Skeletal muscle tissue (tissue), 5 donors: ENCODE results near the gene RPS6KA3. TPM values are rescaled to one million over a fixed set of nuclear protein-coding genes. Genes with fewer than 3 reads are reported as not detected.

Experiments used
- H3K27ac ChIP-seq: one replicate; pipeline ENCODE4 v1.7.0; 2013; ENCODE audit warnings: mild to moderate bottlenecking, low read depth, low read length, inconsistent platforms
- H3K27me3 ChIP-seq, 3 donors: one replicate each; pipeline ENCODE4 v1.7.0; 2013; ENCODE audit warnings: low read length in 3 of 3; ENCODE audit not compliant: control insufficient read depth in 3 of 3, insufficient read depth in 3 of 3
- H3K36me3 ChIP-seq, 3 donors: one replicate each; pipeline ENCODE4 v1.7.0; 2013; ENCODE audit warnings: low read length in 3 of 3; ENCODE audit not compliant: control insufficient read depth in 3 of 3, insufficient read depth in 3 of 3
- H3K4me1 ChIP-seq, 3 donors: one replicate each; pipeline ENCODE4 v1.7.0; 2013; ENCODE audit warnings: low read length in 3 of 3, mild to moderate bottlenecking in 3 of 3; ENCODE audit not compliant: control insufficient read depth in 3 of 3, insufficient read depth in 3 of 3
- H3K4me3 ChIP-seq, 3 donors: one replicate each; pipeline ENCODE4 v1.7.0; 2013; ENCODE audit warnings: low read length in 3 of 3
- H3K9ac ChIP-seq, 3 donors: one replicate each; pipeline ENCODE4 v1.7.0; 2013; ENCODE audit warnings: low read length in 3 of 3, mild to moderate bottlenecking in 3 of 3, moderate library complexity in 2 of 3, low read depth in 1 of 3
- H3K9me3 ChIP-seq, 3 donors: one replicate each; pipeline ENCODE4 v1.7.0; 2013; ENCODE audit warnings: low read length in 3 of 3; ENCODE audit not compliant: control insufficient read depth in 3 of 3
- small RNA-seq: library from RNA; depleted of rRNA; stranded (forward); fragments of <200 nt; gene quantifications from one replicate; pipeline ENCODE3, GENCODE V24; 2014
- total RNA-seq: library from RNA; depleted of rRNA; stranded (reverse); fragments of >200 nt; gene quantifications from one replicate; pipeline ENCODE4 v1.2.3, GENCODE V29; 2014
- donor health status: Osteomylitis.

The RPS6KA3 gene
- total RNA-seq, 1 donor from 2014 or later, result 51.1 TPM

DNA sequence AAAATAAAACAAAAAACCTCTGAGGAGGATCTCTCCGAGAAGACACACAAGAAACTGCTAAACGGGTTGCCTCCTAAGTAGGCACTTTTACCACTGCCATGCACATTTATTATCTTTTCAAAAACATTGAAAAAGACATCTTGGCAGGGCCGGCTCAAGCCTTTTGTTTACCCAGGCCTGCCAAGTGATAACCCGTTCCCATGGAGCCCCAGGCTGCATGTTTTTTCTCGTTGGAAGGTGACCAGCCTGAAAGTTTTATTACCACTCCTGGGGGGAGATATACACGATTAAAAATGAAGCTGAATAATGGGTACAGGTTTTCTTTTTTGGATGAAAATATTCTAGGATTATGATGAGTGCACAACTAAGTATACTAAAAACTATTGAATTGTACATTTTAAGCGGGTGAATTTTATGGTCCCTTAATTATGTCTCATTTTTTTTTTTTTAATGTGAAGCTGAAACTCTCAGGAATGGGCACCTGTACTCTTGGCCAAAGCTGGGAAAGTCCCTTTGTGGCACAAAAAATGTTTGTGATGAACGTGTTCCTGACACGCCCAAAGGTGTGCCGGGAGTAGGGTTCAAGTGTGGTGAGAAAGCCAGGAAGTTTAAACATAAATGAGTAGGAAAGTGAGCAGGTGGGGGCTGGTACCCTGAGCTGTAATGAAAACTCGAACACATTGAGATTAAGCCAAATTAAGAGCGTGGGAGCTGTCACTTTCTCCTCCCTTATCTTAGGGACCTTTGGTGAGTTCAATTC is 148.5 kb downstream of the RPS6KA3 start:
- Histone ChIP-seq H3K9ac (no peak overlapping the region), H3K27ac (no peak overlapping the region), H3K4me1 (peaks cover 0 to 7% (median 5%) of the 10 kb centered on the region in 3 donors), H3K4me3 (no peak overlapping the region), H3K27me3 (peaks cover 15 to 18% (median 17%) of the 10 kb centered on the region in 3 donors), H3K9me3 (peaks cover 0 to 2% (median 0%) of the 10 kb centered on the region in 3 donors), H3K36me3 (no peaks in the 10 kb centered on the region)

DNA sequence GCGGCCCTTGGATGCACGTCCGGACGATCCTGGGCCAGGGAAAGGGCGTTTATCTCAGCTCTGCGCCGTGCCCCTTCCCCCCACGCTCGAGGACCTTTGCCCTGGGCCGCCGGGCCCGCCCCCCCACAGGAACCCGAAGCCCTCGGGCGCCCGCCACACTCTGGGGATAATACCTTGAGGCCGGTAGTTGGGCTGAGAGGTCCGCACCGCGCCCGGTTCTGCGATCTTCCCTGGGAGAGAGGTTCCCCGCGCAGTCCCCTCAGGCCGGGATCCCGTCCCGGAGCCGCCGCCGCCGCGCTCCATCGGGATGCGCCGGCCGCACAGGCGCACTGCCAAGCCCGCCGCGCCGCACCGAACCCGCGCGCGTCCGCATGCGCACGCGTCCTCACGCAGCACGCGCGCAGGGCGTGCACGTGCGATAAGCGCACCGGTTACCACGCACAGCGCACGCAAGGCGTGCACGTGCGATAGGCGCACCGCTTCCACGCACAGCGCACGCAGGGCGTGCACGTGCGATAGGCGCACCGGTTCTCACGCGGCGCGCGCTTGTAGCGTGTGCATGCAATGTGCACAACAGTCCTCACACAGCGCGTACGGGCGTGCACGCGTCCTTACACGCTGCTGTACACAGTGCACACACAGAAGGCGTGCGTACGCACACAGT is 150.0 kb downstream of the RPS6KA3 start, which contains the start of gene MAP7D2:
TSS of gene MAP7D2 (minus strand) at position 331 of the 664 bp plus-strand sequence. CDS start at position 303, 28 bp downstream.
- no peak within 1 kb of the TSS for H3K9ac ChIP-seq
- H3K36me3 ChIP-seq, result no peaks in the 10 kb centered on the region
- H3K27me3 ChIP-seq, result peaks cover 15 to 20% (median 18%) of the 10 kb centered on the region in 3 donors
- peak within 1 kb of the TSS in 2 of 3 donors; percentile 57 to 60 for H3K4me3 ChIP-seq
- H3K9me3 ChIP-seq, result peaks cover 0 to 2% (median 0%) of the 10 kb centered on the region in 3 donors
- peaks cover 0 to 7% (median 5%) of the 10 kb centered on the region in 3 donors for H3K4me1 ChIP-seq
- H3K27ac ChIP-seq, result no peak within 1 kb of the TSS

DNA sequence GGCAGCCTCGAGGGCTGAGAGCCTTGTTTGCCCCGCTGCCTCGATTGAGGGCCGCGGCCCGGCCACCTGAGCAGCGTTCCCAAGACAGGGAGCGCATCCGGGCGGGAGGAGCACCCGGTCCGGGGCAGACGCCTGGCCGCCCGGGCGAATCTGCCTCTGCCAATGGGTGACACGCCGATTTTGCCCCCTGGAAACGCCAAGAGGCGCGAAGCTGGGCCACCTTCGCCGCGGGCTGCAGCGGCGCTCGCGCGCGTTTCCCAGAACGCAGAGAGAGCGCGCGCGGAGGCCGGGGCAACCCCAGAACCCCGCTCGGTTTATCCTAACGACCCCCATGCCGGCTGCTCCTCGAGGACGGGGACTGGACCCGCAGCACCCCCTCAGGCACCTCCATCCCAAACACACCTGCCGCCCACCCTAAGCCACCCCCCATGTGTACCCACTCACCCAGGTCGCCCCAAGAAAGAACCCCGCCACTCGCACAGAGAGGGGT is 150.6 kb downstream of the RPS6KA3 start:
- Histone ChIP-seq H3K27me3 (peaks cover 15 to 20% (median 18%) of the 10 kb centered on the region in 3 donors), H3K36me3 (no peaks in the 10 kb centered on the region), H3K4me3 (peak overlapping the region in 2 of 3 donors; percentile 35 to 57), H3K9ac (no peak overlapping the region), H3K27ac (no peak overlapping the region), H3K9me3 (peaks cover 0 to 2% (median 0%) of the 10 kb centered on the region in 3 donors), H3K4me1 (peaks cover 0 to 7% (median 5%) of the 10 kb centered on the region in 3 donors)

DNA sequence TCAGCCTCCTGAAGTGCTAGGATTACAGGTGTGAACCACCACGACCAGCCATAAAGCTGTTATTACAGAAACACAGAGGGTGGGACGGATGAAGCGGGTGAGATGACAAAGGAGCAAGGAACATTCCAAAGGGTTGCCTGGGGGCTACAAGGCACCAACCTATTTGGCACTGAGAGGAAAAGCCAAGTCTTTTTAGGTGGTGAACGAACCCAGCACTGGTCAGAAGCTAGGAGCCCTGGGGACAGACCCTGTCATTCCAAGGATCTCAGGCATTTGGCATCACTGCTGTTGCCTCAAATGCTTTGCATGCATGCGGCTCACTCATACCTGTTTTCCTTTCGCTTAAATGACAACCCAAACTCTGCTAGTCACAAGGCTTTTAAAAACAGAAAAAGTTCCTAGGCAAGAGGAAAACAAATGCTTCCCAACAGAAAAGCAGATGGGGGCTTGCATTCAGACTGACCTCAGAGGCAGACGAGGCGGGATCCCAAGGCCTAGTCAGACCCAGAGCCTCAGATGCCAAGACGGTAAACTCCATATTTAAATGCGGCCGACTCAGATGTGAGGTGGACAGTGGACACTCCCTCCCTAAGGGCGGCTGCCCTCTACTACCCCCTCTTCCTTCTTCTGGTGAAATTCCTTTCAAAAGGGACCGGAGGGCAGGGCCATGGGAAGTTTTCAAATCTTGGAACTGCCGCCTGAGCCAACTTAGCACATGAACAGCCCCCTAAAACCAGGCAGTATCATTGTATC is 154.5 kb downstream of the RPS6KA3 start:
- Histone ChIP-seq H3K9ac (no peak overlapping the region), H3K27me3 (peaks cover 7 to 16% (median 11%) of the 10 kb centered on the region in 3 donors), H3K4me3 (no peak overlapping the region), H3K36me3 (no peaks in the 10 kb centered on the region), H3K27ac (no peak overlapping the region), H3K4me1 (peaks cover 0 to 7% (median 5%) of the 10 kb centered on the region in 3 donors), H3K9me3 (peaks cover 0 to 1% (median 0%) of the 10 kb centered on the region in 3 donors)

DNA sequence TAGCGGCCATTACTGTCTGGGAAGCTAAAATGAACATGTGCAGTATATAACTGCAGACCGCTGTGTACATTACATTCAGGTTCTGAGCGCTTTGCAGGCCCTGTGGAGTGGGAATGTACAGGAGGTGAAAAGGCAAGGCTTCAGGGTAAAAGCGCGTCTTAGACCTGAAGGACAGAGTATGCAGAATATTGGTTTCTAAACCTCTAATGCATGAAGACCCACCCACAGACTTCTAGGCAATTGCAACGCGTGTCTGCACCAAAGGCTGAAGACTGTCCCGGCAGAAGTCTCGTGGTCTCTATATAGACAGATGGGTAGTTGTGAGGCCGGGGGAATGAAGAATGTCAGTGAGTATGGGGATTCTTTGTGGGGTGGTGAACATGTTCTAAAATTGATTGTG is 155.4 kb downstream of the RPS6KA3 start:
- H3K4me3 ChIP-seq, result no peak overlapping the region
- H3K27ac ChIP-seq, result no peak overlapping the region
- H3K4me1 ChIP-seq, result peaks cover 0 to 4% (median 0%) of the 10 kb centered on the region in 3 donors
- no peak overlapping the region for H3K9ac ChIP-seq
- no peaks in the 10 kb centered on the region for H3K36me3 ChIP-seq
- H3K27me3 ChIP-seq, result peaks cover 3 to 9% (median 5%) of the 10 kb centered on the region in 3 donors
- H3K9me3 ChIP-seq, result no peaks in the 10 kb centered on the region

DNA sequence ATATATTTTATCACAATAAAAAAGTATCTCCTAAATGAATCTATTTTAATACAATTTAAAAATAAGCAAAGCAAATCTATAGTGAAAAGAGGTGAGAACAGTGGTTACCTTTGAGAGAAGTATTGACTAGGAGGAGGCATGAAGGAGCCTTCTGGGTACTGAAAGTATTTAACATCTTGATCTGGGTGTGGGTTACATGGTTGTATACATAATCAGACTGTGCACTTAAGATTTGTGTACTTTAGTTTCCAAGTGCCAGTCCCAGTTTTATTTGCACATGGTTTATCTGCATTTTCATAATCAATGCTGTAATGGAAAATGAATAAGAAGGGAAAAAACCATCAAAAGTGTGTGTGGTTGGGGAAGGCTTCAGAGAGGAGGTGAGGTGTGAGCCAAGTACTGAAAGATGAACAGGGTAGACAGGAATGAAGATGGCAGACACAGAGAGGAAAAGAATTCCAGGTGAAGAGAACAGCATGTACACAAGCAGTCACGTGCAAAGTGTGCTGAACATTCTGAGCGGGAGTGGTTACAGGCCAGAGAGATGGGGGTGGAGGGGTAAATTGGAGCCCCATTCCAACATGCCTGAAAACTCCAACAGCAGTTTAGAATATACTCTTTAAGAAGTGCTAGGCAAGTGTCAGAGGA is 164.7 kb downstream of the RPS6KA3 start:
- no peaks in the 10 kb centered on the region for H3K36me3 ChIP-seq
- no peak overlapping the region for H3K9ac ChIP-seq
- no peak overlapping the region for H3K27ac ChIP-seq
- H3K4me3 ChIP-seq, result no peak overlapping the region
- no peaks in the 10 kb centered on the region for H3K9me3 ChIP-seq
- H3K27me3 ChIP-seq, result peaks cover 0 to 4% (median 0%) of the 10 kb centered on the region in 3 donors
- H3K4me1 ChIP-seq, result no peaks in the 10 kb centered on the region

Small RNAs within 50 kb of the gene (small RNA-seq; reads per million reads assigned to genes)
- gene RF00493 (28.9 reads per million, percentile 94 among the genes with 10 or more reads in this experiment), gene RF00494 (not detected)

Other genes with a start within 250 kb of the RPS6KA3 start
- gene MAP7D2, start 150.0 kb downstream of the RPS6KA3 start, total RNA-seq, result not detected
- gene EIF1AX, start 125.1 kb downstream of the RPS6KA3 start, total RNA-seq, result 23.5 TPM